Prostate gland (tissue), 2 donors: ENCODE data around the gene CCDC12. TPM values are rescaled to one million over a fixed set of nuclear protein-coding genes. Genes with fewer than 3 reads are reported as not detected.
"Not testable (repeated sequence)": the region's sequence is repeated elsewhere in the genome, so short reads cannot be mapped to it uniquely, and the experiment has no call there.

Experiments
- DNase-seq: peaks from one replicate; pipeline ENCODE4 v3.0.0-alpha.2; 2019; ENCODE audit warnings: low spot score
- H3K27ac ChIP-seq, 2 donors: fragments of 200-600 bp; sonication (generic); 2 replicates each; pipeline ENCODE4 v1.5.1; 2017 to 2019
- H3K27me3 ChIP-seq: fragments of 200-600 bp; sonication (generic); replicated peaks from 2 replicates; pipeline ENCODE4 v1.5.1; 2019; ENCODE audit not compliant: insufficient read depth
- H3K36me3 ChIP-seq, 2 donors: fragments of 200-600 bp; sonication (generic); 1 replicate in 1 of 2; 2 replicates in 1 of 2; pipeline versions ENCODE4 v1.5.1 to v1.8.1; 2017 to 2019
- H3K4me1 ChIP-seq: fragments of 200-600 bp; sonication (generic); replicated peaks from 2 replicates; pipeline ENCODE4 v1.5.1; 2019
- H3K4me3 ChIP-seq, 2 donors: fragments of 200-600 bp; sonication (generic); 2 replicates each; pipeline ENCODE4 v1.5.1; 2017 to 2019
- H3K9me3 ChIP-seq: fragments of 200-600 bp; sonication (generic); 2 replicates; pipeline ENCODE4 v1.5.1; 2017
- CTCF ChIP-seq, 4 experiments: fragments of 200-600 bp in 2 of 4; fragments of 450-650 bp in 2 of 4; sonication (generic) in 2 of 4; IDR thresholded peaks; 1 replicate in 3 of 4; 2 replicates in 1 of 4; pipeline ENCODE4 v1.5.1; 2016 to 2019; ENCODE audit warnings: antibody characterized with exemption in 4 of 4, mild to moderate bottlenecking in 2 of 4, moderate library complexity in 2 of 4
- POLR2A ChIP-seq: fragments of 450-650 bp; IDR thresholded peaks from one replicate; pipeline ENCODE4 v1.6.1; 2016; ENCODE audit warnings: antibody characterized with exemption, mild to moderate bottlenecking
- POLR2AphosphoS5 ChIP-seq: sonication (generic); formaldehyde crosslinking; IDR thresholded peaks from one replicate; pipeline ENCODE4 v1.6.1; 2017; ENCODE audit warnings: antibody characterized with exemption
- WGBS: methylation state at CpG from one replicate; pipeline ENCODE4 v1.1.5; 2018; 5-methylcytosine and 5-hydroxymethylcytosine counted together
- intact Hi-C: fragments of 100-400 bp; cut with DNase I; formaldehyde crosslinking; loops from one replicate; pipeline ENCODE4 v1.14.2; 2022
- total RNA-seq, 2 donors: library from RNA; depleted of rRNA; stranded (reverse); fragments of >200 nt; gene quantifications; one replicate each; pipeline ENCODE4 v1.1.0, GENCODE V29; 2016

Gene CCDC12
- total RNA-seq, 2 donors from 2014 or later = 34.6 to 78.7 TPM

- Histone ChIP-seq H3K36me3 (no peaks in the 10 kb centered on the region), H3K9me3 (no peaks in the 10 kb centered on the region), H3K4me1 (no peaks in the 10 kb centered on the region), H3K4me3 (no peak overlapping the region), H3K27me3 (no peaks in the 10 kb centered on the region), H3K27ac (no peak overlapping the region)
- intact Hi-C loops = no loop called here
- WGBS = 26% methylated on average over 8 of the region's 8 CpGs
- DNase-seq = peak; percentile 75
- TF ChIP-seq POLR2A (no peak), CTCF (IDR thresholded peaks at IDR 0.05) (no peak), POLR2AphosphoS5 (peak; percentile 18)
Measured at GRCh38 chr3:46913644-46914043, 62.9 kb downstream of the CCDC12 start.

- no peaks in the 10 kb centered on the region for H3K27me3 ChIP-seq
- no peaks in the 10 kb centered on the region for H3K9me3 ChIP-seq
- H3K27ac ChIP-seq = no peak overlapping the region
- H3K4me1 ChIP-seq = no peaks in the 10 kb centered on the region
- H3K36me3 ChIP-seq = no peaks in the 10 kb centered on the region
- TF ChIP-seq POLR2AphosphoS5 (no peak), CTCF (IDR thresholded peaks at IDR 0.05) (no peak), POLR2A (no peak)
- H3K4me3 ChIP-seq = no peak overlapping the region
- no peak for DNase-seq
- intact Hi-C loops = no loop called here
- WGBS = 96% methylated on average over 3 of the region's 3 CpGs
Measured at GRCh38 chr3:46912986-46913385, 63.6 kb downstream of the CCDC12 start.

GRCh38 chr3:46910914-46911313, 65.6 kb downstream of the CCDC12 start:
- H3K27ac ChIP-seq, H3K36me3 ChIP-seq, H3K4me1 ChIP-seq, intact Hi-C loops, H3K27me3 ChIP-seq, H3K9me3 ChIP-seq, H3K4me3 ChIP-seq, DNase-seq: not testable (repeated sequence)
- 67% methylated on average over 10 of the region's 10 CpGs for WGBS

- no peak overlapping the region for H3K4me3 ChIP-seq
- TF ChIP-seq CTCF (IDR thresholded peaks at IDR 0.05) (no peak), POLR2A (no peak)
- H3K9me3 ChIP-seq = no peaks in the 10 kb centered on the region
- no peaks in the 10 kb centered on the region for H3K36me3 ChIP-seq
- no peak for DNase-seq
- H3K27ac ChIP-seq = no peak overlapping the region
- intact Hi-C loops = no loop called here
- WGBS = 74% methylated on average over 6 of the region's 6 CpGs
- no peaks in the 10 kb centered on the region for H3K4me1 ChIP-seq
- no peaks in the 10 kb centered on the region for H3K27me3 ChIP-seq
Measured at GRCh38 chr3:46910166-46910760, 66.3 kb downstream of the CCDC12 start.

GRCh38 chr3:46909535-46910161, 66.9 kb downstream of the CCDC12 start:
- Histone ChIP-seq H3K27ac (no peak overlapping the region), H3K36me3 (no peaks in the 10 kb centered on the region), H3K4me1 (no peaks in the 10 kb centered on the region), H3K27me3 (no peaks in the 10 kb centered on the region), H3K4me3 (no peak overlapping the region), H3K9me3 (no peaks in the 10 kb centered on the region)
- 12% methylated on average over 16 of the region's 18 CpGs for WGBS
- TF ChIP-seq CTCF (IDR thresholded peaks at IDR 0.05) (peak; percentile 60 to 84 (median 76)), POLR2A (no peak), POLR2AphosphoS5 (no peak)
- intact Hi-C loops = loop anchor here (5.0 kb wide), 1 partner anchor 42 kb away; no protein-coding TSS in a partner anchor
- DNase-seq = peak; percentile 62
